ENCODE data around the gene NTM.

Gene NTM

DNA sequence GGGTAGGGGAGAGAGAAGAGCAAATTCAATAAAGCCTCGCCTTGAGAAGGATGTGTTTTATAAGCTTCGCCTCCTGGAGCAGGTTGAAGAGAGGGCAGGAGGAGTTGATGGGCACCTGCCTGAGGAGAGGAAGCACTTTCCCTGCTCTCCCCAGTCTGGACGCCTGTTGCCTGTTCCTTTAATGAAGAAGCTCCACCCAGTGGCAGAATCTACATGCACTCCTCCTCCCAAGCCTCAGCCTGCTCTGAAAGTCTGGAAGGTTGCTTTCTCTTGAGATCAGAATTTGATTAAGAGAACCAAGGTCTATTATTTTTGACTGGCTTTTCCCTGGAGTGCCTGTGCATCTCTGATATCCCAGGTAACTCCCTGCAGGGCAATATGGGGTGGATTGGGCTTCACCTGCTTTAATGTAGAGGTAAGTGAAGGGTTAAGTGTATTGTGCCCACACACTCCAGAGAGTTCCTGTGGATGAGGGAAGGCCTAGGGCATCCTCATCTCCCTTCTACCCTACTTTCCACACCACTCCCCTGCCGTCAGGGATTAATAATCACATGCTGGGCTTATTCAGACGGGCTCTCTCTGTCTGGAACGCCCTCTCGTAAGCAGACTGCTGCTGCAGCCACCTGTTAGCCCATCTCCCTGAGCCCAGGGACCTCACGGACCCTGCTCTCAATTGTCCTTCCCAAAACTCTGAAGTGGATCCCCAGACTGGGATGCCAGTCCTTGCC lies 22.3 kb downstream of the NTM start:
- Histone ChIP-seq H3K27ac (ENCODE audit: extremely low read depth, low read depth, low read length) (no peak overlapping the region), H3K4me1 (ENCODE audit: control insufficient read depth, insufficient read depth, low read length) (no peaks in the 10 kb centered on the region), H3K4me3 (ENCODE audit: low read depth, low read length) (no peak overlapping the region), H3K9me3 (ENCODE audit: control insufficient read depth, insufficient read depth, low read depth, low read length) (no peaks in the 10 kb centered on the region), H3K36me3 (ENCODE audit: control insufficient read depth in 2 of 2, insufficient read depth in 1 of 2, low read length in 2 of 2) (no peaks in the 10 kb centered on the region)
- ChIA-PET CTCF (no interaction called here), POLR2A (no interaction called here)
- TF ChIP-seq ZNF585B (tag by site-specific recombination; IDR thresholded peaks at IDR 0.05): no peak
- no peak for TF ChIP-seq ZNF621 (tag by site-specific recombination; IDR thresholded peaks at IDR 0.05)
- TF ChIP-seq, protein P1, sequence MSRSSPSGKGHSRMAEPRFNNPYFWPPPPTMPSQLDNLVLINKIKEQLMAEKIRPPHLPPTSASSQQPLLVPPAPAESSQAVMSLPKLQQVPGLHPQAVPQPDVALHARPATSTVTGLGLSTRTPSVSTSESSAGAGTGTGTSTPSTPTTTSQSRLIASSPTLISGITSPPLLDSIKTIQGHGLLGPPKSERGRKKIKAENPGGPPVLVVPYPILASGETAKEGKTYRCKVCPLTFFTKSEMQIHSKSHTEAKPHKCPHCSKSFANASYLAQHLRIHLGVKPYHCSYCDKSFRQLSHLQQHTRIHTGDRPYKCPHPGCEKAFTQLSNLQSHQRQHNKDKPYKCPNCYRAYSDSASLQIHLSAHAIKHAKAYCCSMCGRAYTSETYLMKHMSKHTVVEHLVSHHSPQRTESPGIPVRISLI (tag by site-specific recombination; IDR thresholded peaks at IDR 0.05): no peak
- no peak for TF ChIP-seq HOXC10 (CRISPR knock-in tag; IDR thresholded peaks at IDR 0.05)
- no peak for TF ChIP-seq ZNF157 (tag by site-specific recombination; IDR thresholded peaks at IDR 0.05)
- TF ChIP-seq WT1 (tag by site-specific recombination; IDR thresholded peaks at IDR 0.05): no peak
- TF ChIP-seq, protein P2, sequence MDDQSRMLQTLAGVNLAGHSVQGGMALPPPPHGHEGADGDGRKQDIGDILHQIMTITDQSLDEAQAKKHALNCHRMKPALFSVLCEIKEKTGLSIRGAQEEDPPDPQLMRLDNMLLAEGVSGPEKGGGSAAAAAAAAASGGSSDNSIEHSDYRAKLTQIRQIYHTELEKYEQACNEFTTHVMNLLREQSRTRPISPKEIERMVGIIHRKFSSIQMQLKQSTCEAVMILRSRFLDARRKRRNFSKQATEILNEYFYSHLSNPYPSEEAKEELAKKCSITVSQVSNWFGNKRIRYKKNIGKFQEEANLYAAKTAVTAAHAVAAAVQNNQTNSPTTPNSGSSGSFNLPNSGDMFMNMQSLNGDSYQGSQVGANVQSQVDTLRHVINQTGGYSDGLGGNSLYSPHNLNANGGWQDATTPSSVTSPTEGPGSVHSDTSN (CRISPR knock-in tag; IDR thresholded peaks at IDR 0.05): no peak
- TF ChIP-seq KLF1 (tag by site-specific recombination; IDR thresholded peaks at IDR 0.05): no peak
- TF ChIP-seq ZBTB17 (tag by site-specific recombination; IDR thresholded peaks at IDR 0.05): no peak
- TF ChIP-seq GFI1B (tag by site-specific recombination; IDR thresholded peaks at IDR 0.05): no peak
- no peak for TF ChIP-seq ZNF423 (tag by site-specific recombination; IDR thresholded peaks at IDR 0.05)
- TF ChIP-seq ZNF596 (tag by site-specific recombination; IDR thresholded peaks at IDR 0.05): no peak
- TF ChIP-seq ZNF433 (tag by site-specific recombination; IDR thresholded peaks at IDR 0.05; ENCODE audit: low read depth): no peak
- no peak for TF ChIP-seq ZNF600 (tag by site-specific recombination; IDR thresholded peaks at IDR 0.05)
- TF ChIP-seq ZNF174 (tag by site-specific recombination; IDR thresholded peaks at IDR 0.05): no peak
- no peak for TF ChIP-seq KLF10 (tag by site-specific recombination; IDR thresholded peaks at IDR 0.05)
- TF ChIP-seq, protein P3, sequence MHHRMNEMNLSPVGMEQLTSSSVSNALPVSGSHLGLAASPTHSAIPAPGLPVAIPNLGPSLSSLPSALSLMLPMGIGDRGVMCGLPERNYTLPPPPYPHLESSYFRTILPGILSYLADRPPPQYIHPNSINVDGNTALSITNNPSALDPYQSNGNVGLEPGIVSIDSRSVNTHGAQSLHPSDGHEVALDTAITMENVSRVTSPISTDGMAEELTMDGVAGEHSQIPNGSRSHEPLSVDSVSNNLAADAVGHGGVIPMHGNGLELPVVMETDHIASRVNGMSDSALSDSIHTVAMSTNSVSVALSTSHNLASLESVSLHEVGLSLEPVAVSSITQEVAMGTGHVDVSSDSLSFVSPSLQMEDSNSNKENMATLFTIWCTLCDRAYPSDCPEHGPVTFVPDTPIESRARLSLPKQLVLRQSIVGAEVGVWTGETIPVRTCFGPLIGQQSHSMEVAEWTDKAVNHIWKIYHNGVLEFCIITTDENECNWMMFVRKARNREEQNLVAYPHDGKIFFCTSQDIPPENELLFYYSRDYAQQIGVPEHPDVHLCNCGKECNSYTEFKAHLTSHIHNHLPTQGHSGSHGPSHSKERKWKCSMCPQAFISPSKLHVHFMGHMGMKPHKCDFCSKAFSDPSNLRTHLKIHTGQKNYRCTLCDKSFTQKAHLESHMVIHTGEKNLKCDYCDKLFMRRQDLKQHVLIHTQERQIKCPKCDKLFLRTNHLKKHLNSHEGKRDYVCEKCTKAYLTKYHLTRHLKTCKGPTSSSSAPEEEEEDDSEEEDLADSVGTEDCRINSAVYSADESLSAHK (tag by site-specific recombination; IDR thresholded peaks at IDR 0.05): no peak
- TF ChIP-seq ZNF629 (tag by site-specific recombination; IDR thresholded peaks at IDR 0.05): no peak
- TF ChIP-seq, protein P4, sequence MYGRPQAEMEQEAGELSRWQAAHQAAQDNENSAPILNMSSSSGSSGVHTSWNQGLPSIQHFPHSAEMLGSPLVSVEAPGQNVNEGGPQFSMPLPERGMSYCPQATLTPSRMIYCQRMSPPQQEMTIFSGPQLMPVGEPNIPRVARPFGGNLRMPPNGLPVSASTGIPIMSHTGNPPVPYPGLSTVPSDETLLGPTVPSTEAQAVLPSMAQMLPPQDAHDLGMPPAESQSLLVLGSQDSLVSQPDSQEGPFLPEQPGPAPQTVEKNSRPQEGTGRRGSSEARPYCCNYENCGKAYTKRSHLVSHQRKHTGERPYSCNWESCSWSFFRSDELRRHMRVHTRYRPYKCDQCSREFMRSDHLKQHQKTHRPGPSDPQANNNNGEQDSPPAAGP (tag by site-specific recombination; IDR thresholded peaks at IDR 0.05): no peak

DNA sequence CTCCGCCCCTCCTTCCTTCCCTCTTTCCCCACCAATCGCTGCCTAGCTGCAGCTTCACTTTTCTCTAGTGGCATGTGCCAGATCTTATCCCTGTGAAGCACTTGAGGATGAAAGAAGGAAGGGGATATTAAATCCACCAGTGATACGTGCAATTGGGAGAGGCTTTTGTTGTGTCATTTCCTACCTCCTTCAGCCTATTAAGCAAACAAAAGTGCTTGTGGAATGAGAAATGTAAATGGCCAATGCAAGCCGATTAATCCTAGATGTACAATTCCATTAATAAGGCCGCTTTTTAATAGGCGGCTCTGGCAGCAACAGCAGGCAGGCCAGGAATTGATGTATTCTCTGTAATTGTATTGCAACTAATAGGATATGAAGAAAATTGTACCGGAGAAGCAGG lies 23.3 kb downstream of the NTM start:
- Histone ChIP-seq H3K4me1 (ENCODE audit: control insufficient read depth, insufficient read depth, low read length) (no peaks in the 10 kb centered on the region), H3K27ac (ENCODE audit: extremely low read depth, low read depth, low read length) (no peak overlapping the region), H3K9me3 (ENCODE audit: control insufficient read depth, insufficient read depth, low read depth, low read length) (no peaks in the 10 kb centered on the region), H3K36me3 (ENCODE audit: control insufficient read depth in 2 of 2, insufficient read depth in 1 of 2, low read length in 2 of 2) (no peaks in the 10 kb centered on the region), H3K4me3 (ENCODE audit: low read depth, low read length) (no peak overlapping the region)
- POLR2A ChIA-PET: no interaction called here
- TF ChIP-seq ZBTB20 (tag by site-specific recombination; IDR thresholded peaks at IDR 0.05) (no peak), HOXD13 (CRISPR knock-in tag; IDR thresholded peaks at IDR 0.05; ENCODE audit: borderline replicate concordance) (no peak), ZNF391 (tag by site-specific recombination; IDR thresholded peaks at IDR 0.05; ENCODE audit: borderline replicate concordance, low read depth) (no peak), SCRT2 (tag by site-specific recombination; IDR thresholded peaks at IDR 0.05) (no peak), ZNF311 (tag by site-specific recombination; IDR thresholded peaks at IDR 0.05; ENCODE audit: borderline replicate concordance) (no peak)
- TF ChIP-seq, protein P2 (CRISPR knock-in tag; IDR thresholded peaks at IDR 0.05): no peak
- CTCF ChIA-PET: no interaction called here

Measured in HEK293 (cell line).